HEK293 (cell line): ENCODE results near the gene RNF151.

Experiments used
- CTCF ChIA-PET: fragments of 350-600 bp; formaldehyde crosslinking; extraction: SDS; loops from one replicate; lab custom pipeline; 2021; ENCODE audit warnings: antibody characterized with exemption; lab: Yijun Ruan, JAX
- POLR2A ChIA-PET: fragments of 300-600 bp; formaldehyde crosslinking; extraction: SDS; loops from one replicate; lab custom pipeline; 2020; ENCODE audit warnings: antibody characterized with exemption, inconsistent platforms; lab: Yijun Ruan, JAX
- H3K27ac ChIP-seq: fragments of 200-500 bp; sonication (Bioruptor generic); 2 replicates; pipeline ENCODE4 v1.5.1; 2014; ENCODE audit warnings: low read depth, low read length, control low read depth, inconsistent platforms; ENCODE audit errors: extremely low read depth
- H3K36me3 ChIP-seq, 2 experiments: fragments of 200-500 bp in 1 of 2; sonication (Bioruptor generic) in 1 of 2; 1 replicate in 1 of 2; 2 replicates in 1 of 2; pipeline ENCODE4 v1.5.1; 2014 to 2017; ENCODE audit warnings: inconsistent platforms in 2 of 2, low read length in 2 of 2; ENCODE audit not compliant: control insufficient read depth in 2 of 2, insufficient read depth in 1 of 2
- H3K4me1 ChIP-seq: fragments of 200-500 bp; sonication (Bioruptor generic); 2 replicates; pipeline ENCODE4 v1.5.1; 2014; ENCODE audit warnings: mild to moderate bottlenecking, low read length, inconsistent platforms; ENCODE audit not compliant: control insufficient read depth, insufficient read depth
- H3K4me3 ChIP-seq: 2 replicates; pipeline ENCODE4 v1.5.1; 2011; ENCODE audit warnings: low read depth, mild to moderate bottlenecking, control low read depth, low read length, moderate library complexity
- H3K9me3 ChIP-seq: fragments of 200-500 bp; sonication (Bioruptor generic); 2 replicates; pipeline ENCODE4 v1.5.1; 2014; ENCODE audit warnings: low read depth, low read length, inconsistent platforms; ENCODE audit not compliant: control insufficient read depth, insufficient read depth
- EGR2 ChIP-seq: fragments of 450-650 bp; formaldehyde crosslinking; IDR thresholded peaks from 2 replicates; pipeline ENCODE4 v1.5.1; 2016; ENCODE audit warnings: low read depth, missing biosample characterization, missing genetic modification characterization
- KLF1 ChIP-seq: fragments of 450-650 bp; formaldehyde crosslinking; IDR thresholded peaks from 2 replicates; pipeline ENCODE4 v1.5.1; 2016; ENCODE audit warnings: missing biosample characterization, missing genetic modification characterization
- SP2 ChIP-seq: fragments of 450-650 bp; formaldehyde crosslinking; IDR thresholded peaks from 2 replicates; pipeline ENCODE4 v1.5.1; 2016; ENCODE audit warnings: missing biosample characterization, missing genetic modification characterization
- SP7 ChIP-seq: fragments of 450-650 bp; formaldehyde crosslinking; IDR thresholded peaks from 2 replicates; pipeline ENCODE4 v1.5.1; 2016; ENCODE audit warnings: missing biosample characterization, missing genetic modification characterization
- TRIM28 ChIP-seq: IDR thresholded peaks from 2 replicates; pipeline ENCODE4 v1.6.1; 2011; ENCODE audit warnings: low read length, control low read depth, borderline replicate concordance
- YY2 ChIP-seq: fragments of 450-650 bp; formaldehyde crosslinking; IDR thresholded peaks from 2 replicates; pipeline ENCODE4 v1.5.1; 2016; ENCODE audit warnings: missing biosample characterization, missing genetic modification characterization
- ZBTB17 ChIP-seq: fragments of 450-650 bp; formaldehyde crosslinking; IDR thresholded peaks from 2 replicates; pipeline ENCODE4 v1.5.1; 2016; ENCODE audit warnings: missing biosample characterization, missing genetic modification characterization
- ZFHX2 ChIP-seq: fragments of 450-650 bp; formaldehyde crosslinking; conservative IDR thresholded peaks from 2 replicates; pipeline ENCODE4 v1.5.1; 2016; ENCODE audit warnings: missing biosample characterization, missing genetic modification characterization
- ZIC2 ChIP-seq: fragments of 450-650 bp; formaldehyde crosslinking; IDR thresholded peaks from 2 replicates; pipeline ENCODE4 v1.5.1; 2016; ENCODE audit warnings: missing biosample characterization, missing genetic modification characterization
- ZNF146 ChIP-seq: fragments of 450-650 bp; formaldehyde crosslinking; IDR thresholded peaks from 2 replicates; pipeline ENCODE4 v1.5.1; 2016; ENCODE audit warnings: missing biosample characterization, missing genetic modification characterization
- ZNF19 ChIP-seq: fragments of 450-650 bp; formaldehyde crosslinking; IDR thresholded peaks from 2 replicates; pipeline ENCODE4; 2016; ENCODE audit warnings: missing biosample characterization, missing genetic modification characterization, low read depth
- ZNF211 ChIP-seq: fragments of 450-650 bp; formaldehyde crosslinking; IDR thresholded peaks from 2 replicates; pipeline ENCODE4 v1.5.1; 2016; ENCODE audit warnings: low read depth, missing biosample characterization, missing genetic modification characterization
- ZNF214 ChIP-seq: fragments of 450-650 bp; formaldehyde crosslinking; IDR thresholded peaks from 2 replicates; pipeline ENCODE4 v1.5.1; 2017; ENCODE audit warnings: missing biosample characterization, mild to moderate bottlenecking, missing genetic modification characterization, borderline replicate concordance
- ZNF239 ChIP-seq: fragments of 450-650 bp; formaldehyde crosslinking; IDR thresholded peaks from 2 replicates; pipeline ENCODE4 v1.5.1; 2016; ENCODE audit warnings: missing biosample characterization, missing genetic modification characterization
- ZNF335 ChIP-seq: fragments of 450-650 bp; formaldehyde crosslinking; conservative IDR thresholded peaks from 2 replicates; pipeline ENCODE4 v1.5.1; 2016; ENCODE audit warnings: missing biosample characterization, missing genetic modification characterization
- ZNF341 ChIP-seq: fragments of 450-650 bp; formaldehyde crosslinking; IDR thresholded peaks from 2 replicates; pipeline ENCODE4; 2016; ENCODE audit warnings: low read depth, missing biosample characterization, missing genetic modification characterization
- ZNF596 ChIP-seq: fragments of 450-650 bp; IDR thresholded peaks from 2 replicates; pipeline ENCODE4 v1.5.0; 2018; ENCODE audit warnings: missing biosample characterization, mild to moderate bottlenecking, missing genetic modification characterization, moderate library complexity
- ZNF626 ChIP-seq: fragments of 450-650 bp; sonication (Bioruptor Pico); formaldehyde crosslinking; IDR thresholded peaks from 2 replicates; pipeline ENCODE4 v1.5.1; 2018; ENCODE audit warnings: missing biosample characterization, missing genetic modification characterization, inconsistent platforms
- ZNF768 ChIP-seq: fragments of 450-650 bp; formaldehyde crosslinking; IDR thresholded peaks from 2 replicates; pipeline ENCODE4 v1.5.1; 2018; ENCODE audit warnings: missing biosample characterization, mild to moderate bottlenecking, missing genetic modification characterization
- ZNF792 ChIP-seq: fragments of 450-650 bp; formaldehyde crosslinking; IDR thresholded peaks from 2 replicates; pipeline ENCODE4 v1.5.1; 2016; ENCODE audit warnings: missing biosample characterization, missing genetic modification characterization
- ZNF843 ChIP-seq: fragments of 450-650 bp; formaldehyde crosslinking; IDR thresholded peaks from 2 replicates; pipeline ENCODE4 v1.5.1; 2016; ENCODE audit warnings: missing biosample characterization, missing genetic modification characterization
- TF ChIP-seq, protein P1 (sequence below): fragments of 450-650 bp; formaldehyde crosslinking; IDR thresholded peaks from 2 replicates; pipeline ENCODE4 v1.5.1; 2016; ENCODE audit warnings: missing biosample characterization, missing genetic modification characterization
- TF ChIP-seq, protein P2 (sequence below): fragments of 450-650 bp; formaldehyde crosslinking; IDR thresholded peaks from 2 replicates; pipeline ENCODE4 v1.5.1; 2016; ENCODE audit warnings: missing biosample characterization, missing genetic modification characterization
- TF ChIP-seq, protein P3 (sequence below): fragments of 450-650 bp; formaldehyde crosslinking; IDR thresholded peaks from 2 replicates; pipeline ENCODE4 v1.5.1; 2016; ENCODE audit warnings: missing biosample characterization, missing genetic modification characterization
- TF ChIP-seq, protein P4 (sequence below): fragments of 450-650 bp; IDR thresholded peaks from 2 replicates; pipeline ENCODE4 v1.5.1; 2018; ENCODE audit warnings: missing biosample characterization, mild to moderate bottlenecking, missing genetic modification characterization

The RNF151 gene

DNA sequence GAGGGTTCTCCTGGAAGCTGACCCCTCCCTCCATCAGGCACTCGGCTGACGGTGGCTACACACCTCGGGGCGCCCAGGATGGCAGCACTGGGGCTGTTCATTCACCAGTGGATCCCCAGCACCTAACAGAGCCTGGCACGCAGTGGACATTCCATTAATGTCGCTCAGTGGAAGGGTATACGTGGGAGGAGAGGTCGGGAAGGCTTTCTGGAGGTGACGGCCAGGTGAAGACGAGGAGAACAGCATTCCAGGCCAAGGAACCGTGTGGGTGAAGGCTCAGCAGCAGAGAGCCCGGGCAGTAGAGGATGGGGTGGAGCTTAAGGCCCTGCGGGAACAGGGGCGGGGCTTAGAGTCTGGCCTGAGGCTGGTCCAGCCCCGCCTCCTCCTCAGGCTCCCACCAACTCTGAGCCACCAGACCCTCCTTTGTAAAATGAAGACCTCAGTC is 45.9 kb upstream of the RNF151 start (continued):
- TF ChIP-seq ZNF19 (tag by site-specific recombination) (no peak), ZNF792 (tag by site-specific recombination) (no peak), ZNF335 (peak; percentile 51), ZNF596 (no peak), KLF1 (peak; percentile 48; the same call in 1 of the 2 replicates), TRIM28 (no peak), SP2 (tag by site-specific recombination) (peak; percentile 72), EGR2 (tag by site-specific recombination) (peak; percentile 22; the same call in 1 of the 2 replicates), ZNF341 (tag by site-specific recombination) (peak; percentile 30; the same call in 1 of the 2 replicates), ZFHX2 (peak; percentile 58; the same call in 1 of the 2 replicates), ZNF239 (tag by site-specific recombination) (no peak)

DNA sequence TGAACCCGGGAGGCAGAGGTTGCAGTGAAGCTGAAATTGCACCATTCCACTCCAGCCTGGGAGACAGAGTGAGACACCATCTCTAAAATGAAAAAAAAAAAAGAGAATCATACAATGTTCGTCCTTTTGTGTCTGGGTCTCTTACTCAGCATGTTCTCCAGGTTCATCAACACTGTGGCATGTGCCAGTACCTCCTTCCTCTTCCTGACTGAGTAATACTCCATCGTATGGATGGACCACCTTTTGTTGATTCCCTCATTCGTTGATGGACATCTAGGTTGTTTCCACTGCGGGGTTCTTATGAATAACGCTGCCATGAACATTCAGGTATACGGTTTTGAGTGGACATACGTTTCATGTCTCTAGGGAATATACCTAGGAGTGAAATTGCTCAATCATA is 44.3 kb upstream of the RNF151 start:
- Histone ChIP-seq H3K4me3 (no peak overlapping the region), H3K27ac (no peak overlapping the region), H3K9me3 (no peaks in the 10 kb centered on the region), H3K4me1 (no peaks in the 10 kb centered on the region; the same call in 1 of the 2 replicates), H3K36me3 (no peaks in the 10 kb centered on the region)
- TF ChIP-seq ZNF239 (tag by site-specific recombination) = no peak
- TF ChIP-seq, protein P1, sequence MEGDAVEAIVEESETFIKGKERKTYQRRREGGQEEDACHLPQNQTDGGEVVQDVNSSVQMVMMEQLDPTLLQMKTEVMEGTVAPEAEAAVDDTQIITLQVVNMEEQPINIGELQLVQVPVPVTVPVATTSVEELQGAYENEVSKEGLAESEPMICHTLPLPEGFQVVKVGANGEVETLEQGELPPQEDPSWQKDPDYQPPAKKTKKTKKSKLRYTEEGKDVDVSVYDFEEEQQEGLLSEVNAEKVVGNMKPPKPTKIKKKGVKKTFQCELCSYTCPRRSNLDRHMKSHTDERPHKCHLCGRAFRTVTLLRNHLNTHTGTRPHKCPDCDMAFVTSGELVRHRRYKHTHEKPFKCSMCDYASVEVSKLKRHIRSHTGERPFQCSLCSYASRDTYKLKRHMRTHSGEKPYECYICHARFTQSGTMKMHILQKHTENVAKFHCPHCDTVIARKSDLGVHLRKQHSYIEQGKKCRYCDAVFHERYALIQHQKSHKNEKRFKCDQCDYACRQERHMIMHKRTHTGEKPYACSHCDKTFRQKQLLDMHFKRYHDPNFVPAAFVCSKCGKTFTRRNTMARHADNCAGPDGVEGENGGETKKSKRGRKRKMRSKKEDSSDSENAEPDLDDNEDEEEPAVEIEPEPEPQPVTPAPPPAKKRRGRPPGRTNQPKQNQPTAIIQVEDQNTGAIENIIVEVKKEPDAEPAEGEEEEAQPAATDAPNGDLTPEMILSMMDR (tag by site-specific recombination) = no peak
- 0 out of 2 replicates have a peak, but pooled peaks have one; percentile 0 for TF ChIP-seq TRIM28
- no peak for TF ChIP-seq ZNF843
- peak; percentile 92 for TF ChIP-seq ZNF146 (tag by site-specific recombination)
- TF ChIP-seq, protein P2, sequence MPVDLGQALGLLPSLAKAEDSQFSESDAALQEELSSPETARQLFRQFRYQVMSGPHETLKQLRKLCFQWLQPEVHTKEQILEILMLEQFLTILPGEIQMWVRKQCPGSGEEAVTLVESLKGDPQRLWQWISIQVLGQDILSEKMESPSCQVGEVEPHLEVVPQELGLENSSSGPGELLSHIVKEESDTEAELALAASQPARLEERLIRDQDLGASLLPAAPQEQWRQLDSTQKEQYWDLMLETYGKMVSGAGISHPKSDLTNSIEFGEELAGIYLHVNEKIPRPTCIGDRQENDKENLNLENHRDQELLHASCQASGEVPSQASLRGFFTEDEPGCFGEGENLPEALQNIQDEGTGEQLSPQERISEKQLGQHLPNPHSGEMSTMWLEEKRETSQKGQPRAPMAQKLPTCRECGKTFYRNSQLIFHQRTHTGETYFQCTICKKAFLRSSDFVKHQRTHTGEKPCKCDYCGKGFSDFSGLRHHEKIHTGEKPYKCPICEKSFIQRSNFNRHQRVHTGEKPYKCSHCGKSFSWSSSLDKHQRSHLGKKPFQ (tag by site-specific recombination) = no peak
- TF ChIP-seq SP2 (tag by site-specific recombination) = no peak
- TF ChIP-seq ZBTB17 (tag by site-specific recombination) = no peak
- no peak for TF ChIP-seq ZNF211 (tag by site-specific recombination)
- no peak for TF ChIP-seq ZNF768 (tag by site-specific recombination)
- no peak for TF ChIP-seq YY2 (tag by site-specific recombination)
- TF ChIP-seq ZNF214 (tag by site-specific recombination) = no peak
- no peak for TF ChIP-seq ZNF626
- CTCF ChIA-PET = interaction anchor here (0.7 to 1.7 kb wide), 3 partner anchors 14 to 221 kb away, joined by 3 to 6 read pairs (median 4); no protein-coding TSS in a partner anchor
- POLR2A ChIA-PET = interaction anchor here (0.6 kb wide), 1 partner anchor 100 kb away, joined by 3 read pairs; no protein-coding TSS in a partner anchor

DNA sequence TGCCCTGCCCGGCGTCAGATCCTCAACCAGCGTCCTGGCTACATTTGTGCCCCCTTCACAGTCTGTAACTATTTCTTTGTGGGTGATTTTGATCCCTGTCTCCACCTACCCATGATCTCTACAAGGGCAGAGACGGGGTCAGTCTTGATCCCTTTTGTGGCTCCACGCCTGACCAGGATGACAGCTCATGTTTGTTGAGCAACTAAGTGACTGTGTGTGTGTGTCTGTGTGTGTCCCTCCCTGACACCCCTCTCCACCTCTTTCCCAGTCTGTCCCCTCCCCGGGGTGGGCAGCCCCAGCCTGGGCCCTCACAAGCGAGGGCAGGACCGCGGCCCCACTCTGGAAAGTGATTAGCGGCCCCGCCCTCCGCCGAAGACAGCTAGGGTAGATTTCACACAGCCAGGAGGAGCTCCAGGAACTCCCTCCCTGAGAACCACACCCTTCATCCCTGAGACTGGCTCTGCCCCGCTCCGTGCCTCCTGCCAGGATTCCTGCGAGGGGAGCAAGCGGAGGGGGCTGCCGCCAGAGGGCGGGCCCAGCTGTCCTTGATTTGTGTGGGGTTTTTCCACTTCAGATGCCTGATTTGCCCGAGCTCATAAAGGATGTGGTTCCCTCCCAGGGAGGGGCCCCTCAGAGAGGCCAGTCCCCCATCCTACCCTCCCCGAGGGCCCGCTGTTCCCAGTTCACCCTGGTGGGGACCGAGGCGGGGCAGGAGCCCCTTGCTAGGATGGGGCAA is 43.2 kb upstream of the RNF151 start:
- no peak overlapping the region for H3K4me3 ChIP-seq
- no peak overlapping the region; the same call in 1 of the 2 replicates for H3K27ac ChIP-seq
- no peaks in the 10 kb centered on the region for H3K9me3 ChIP-seq
- CTCF ChIA-PET = interaction anchor here (0.6 to 2.0 kb wide), 29 partner anchors 9 to 677 kb away, joined by 3 to 14 read pairs (median 4); partner anchors contain the start of gene FAHD1
- POLR2A ChIA-PET = interaction anchor here (0.8 to 1.7 kb wide), 8 partner anchors 14 to 232 kb away, joined by 3 to 14 read pairs (median 4); partner anchors contain the start of genes MAPK8IP3, MSRB1, NUBP2 and RPS2
- H3K4me1 ChIP-seq = no peaks in the 10 kb centered on the region; the same call in 1 of the 2 replicates
- no peaks in the 10 kb centered on the region for H3K36me3 ChIP-seq
- TF ChIP-seq ZIC2 (tag by site-specific recombination) = peak; percentile 84
- TF ChIP-seq, protein P3, sequence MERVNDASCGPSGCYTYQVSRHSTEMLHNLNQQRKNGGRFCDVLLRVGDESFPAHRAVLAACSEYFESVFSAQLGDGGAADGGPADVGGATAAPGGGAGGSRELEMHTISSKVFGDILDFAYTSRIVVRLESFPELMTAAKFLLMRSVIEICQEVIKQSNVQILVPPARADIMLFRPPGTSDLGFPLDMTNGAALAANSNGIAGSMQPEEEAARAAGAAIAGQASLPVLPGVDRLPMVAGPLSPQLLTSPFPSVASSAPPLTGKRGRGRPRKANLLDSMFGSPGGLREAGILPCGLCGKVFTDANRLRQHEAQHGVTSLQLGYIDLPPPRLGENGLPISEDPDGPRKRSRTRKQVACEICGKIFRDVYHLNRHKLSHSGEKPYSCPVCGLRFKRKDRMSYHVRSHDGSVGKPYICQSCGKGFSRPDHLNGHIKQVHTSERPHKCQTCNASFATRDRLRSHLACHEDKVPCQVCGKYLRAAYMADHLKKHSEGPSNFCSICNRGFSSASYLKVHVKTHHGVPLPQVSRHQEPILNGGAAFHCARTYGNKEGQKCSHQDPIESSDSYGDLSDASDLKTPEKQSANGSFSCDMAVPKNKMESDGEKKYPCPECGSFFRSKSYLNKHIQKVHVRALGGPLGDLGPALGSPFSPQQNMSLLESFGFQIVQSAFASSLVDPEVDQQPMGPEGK (tag by site-specific recombination) = peak; percentile 84
- peak; percentile 84 for TF ChIP-seq SP2 (tag by site-specific recombination)
- TF ChIP-seq SP7 = peak; percentile 66
- TF ChIP-seq, protein P4, sequence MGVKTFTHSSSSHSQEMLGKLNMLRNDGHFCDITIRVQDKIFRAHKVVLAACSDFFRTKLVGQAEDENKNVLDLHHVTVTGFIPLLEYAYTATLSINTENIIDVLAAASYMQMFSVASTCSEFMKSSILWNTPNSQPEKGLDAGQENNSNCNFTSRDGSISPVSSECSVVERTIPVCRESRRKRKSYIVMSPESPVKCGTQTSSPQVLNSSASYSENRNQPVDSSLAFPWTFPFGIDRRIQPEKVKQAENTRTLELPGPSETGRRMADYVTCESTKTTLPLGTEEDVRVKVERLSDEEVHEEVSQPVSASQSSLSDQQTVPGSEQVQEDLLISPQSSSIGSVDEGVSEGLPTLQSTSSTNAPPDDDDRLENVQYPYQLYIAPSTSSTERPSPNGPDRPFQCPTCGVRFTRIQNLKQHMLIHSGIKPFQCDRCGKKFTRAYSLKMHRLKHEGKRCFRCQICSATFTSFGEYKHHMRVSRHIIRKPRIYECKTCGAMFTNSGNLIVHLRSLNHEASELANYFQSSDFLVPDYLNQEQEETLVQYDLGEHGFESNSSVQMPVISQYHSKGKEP (tag by site-specific recombination) = peak; percentile 19; the same call in 1 of the 2 replicates
